BE2C (cell line): ENCODE data around the gene ADAMTSL1.
"Not testable (repeated sequence)": the region's sequence is repeated elsewhere in the genome, so short reads cannot be mapped to it uniquely, and the experiment has no call there.

Experiments
- DNase-seq: peaks from one replicate; pipeline ENCODE4 v3.0.0-alpha.2; 2020
- H3K27me3 ChIP-seq: fragments of 250-450 bp; sonication (Bioruptor Pico); 2 replicates; pipeline ENCODE4 v1.5.1; 2020; ENCODE audit warnings: mild to moderate bottlenecking
- H3K36me3 ChIP-seq: fragments of 250-450 bp; sonication (Bioruptor Pico); 2 replicates; pipeline ENCODE4 v1.5.1; 2020; ENCODE audit warnings: mild to moderate bottlenecking
- H3K4me1 ChIP-seq: fragments of 250-450 bp; sonication (Bioruptor Pico); 2 replicates; pipeline ENCODE4 v1.5.1; 2020
- H3K4me3 ChIP-seq: 2 replicates; pipeline ENCODE4 v1.5.1; 2011; ENCODE audit warnings: low read depth, low read length
- H3K9me3 ChIP-seq: fragments of 250-450 bp; sonication (Bioruptor Pico); 2 replicates; pipeline ENCODE4 v1.5.1; 2020
- CTCF ChIP-seq: IDR thresholded peaks from 2 replicates; pipeline ENCODE4 v1.5.1; 2012; ENCODE audit warnings: mild to moderate bottlenecking, low read depth, low read length

ADAMTSL1 gene

GRCh38 chr9:18926513-18926912 lies 452.6 kb downstream of the ADAMTSL1 start:
- no peak for TF ChIP-seq CTCF
- Histone ChIP-seq H3K36me3 (no peaks in the 10 kb centered on the region), H3K4me1 (no peaks in the 10 kb centered on the region), H3K9me3 (no peaks in the 10 kb centered on the region), H3K4me3 (no peak overlapping the region), H3K27me3 (no peaks in the 10 kb centered on the region; the same call in 1 of the 2 replicates)
- no peak for DNase-seq

GRCh38 chr9:18928711-18929110 lies 454.8 kb downstream of the ADAMTSL1 start:
- Histone ChIP-seq H3K27me3 (no peaks in the 10 kb centered on the region), H3K4me3 (no peak overlapping the region), H3K9me3 (no peaks in the 10 kb centered on the region), H3K36me3 (no peaks in the 10 kb centered on the region), H3K4me1 (no peaks in the 10 kb centered on the region)
- TF ChIP-seq CTCF: no peak
- no peak for DNase-seq

GRCh38 chr9:18930611-18931010 lies 456.7 kb downstream of the ADAMTSL1 start:
- H3K27me3 ChIP-seq, DNase-seq, H3K4me1 ChIP-seq, H3K9me3 ChIP-seq, H3K36me3 ChIP-seq, H3K4me3 ChIP-seq: not testable (repeated sequence)

GRCh38 chr9:18935541-18935940 lies 461.6 kb downstream of the ADAMTSL1 start:
- TF ChIP-seq CTCF: no peak
- DNase-seq: no peak
- Histone ChIP-seq H3K4me1 (no peaks in the 10 kb centered on the region), H3K4me3 (no peak overlapping the region), H3K9me3 (no peaks in the 10 kb centered on the region), H3K36me3 (no peaks in the 10 kb centered on the region), H3K27me3 (no peaks in the 10 kb centered on the region; the same call in 1 of the 2 replicates)

DNA sequence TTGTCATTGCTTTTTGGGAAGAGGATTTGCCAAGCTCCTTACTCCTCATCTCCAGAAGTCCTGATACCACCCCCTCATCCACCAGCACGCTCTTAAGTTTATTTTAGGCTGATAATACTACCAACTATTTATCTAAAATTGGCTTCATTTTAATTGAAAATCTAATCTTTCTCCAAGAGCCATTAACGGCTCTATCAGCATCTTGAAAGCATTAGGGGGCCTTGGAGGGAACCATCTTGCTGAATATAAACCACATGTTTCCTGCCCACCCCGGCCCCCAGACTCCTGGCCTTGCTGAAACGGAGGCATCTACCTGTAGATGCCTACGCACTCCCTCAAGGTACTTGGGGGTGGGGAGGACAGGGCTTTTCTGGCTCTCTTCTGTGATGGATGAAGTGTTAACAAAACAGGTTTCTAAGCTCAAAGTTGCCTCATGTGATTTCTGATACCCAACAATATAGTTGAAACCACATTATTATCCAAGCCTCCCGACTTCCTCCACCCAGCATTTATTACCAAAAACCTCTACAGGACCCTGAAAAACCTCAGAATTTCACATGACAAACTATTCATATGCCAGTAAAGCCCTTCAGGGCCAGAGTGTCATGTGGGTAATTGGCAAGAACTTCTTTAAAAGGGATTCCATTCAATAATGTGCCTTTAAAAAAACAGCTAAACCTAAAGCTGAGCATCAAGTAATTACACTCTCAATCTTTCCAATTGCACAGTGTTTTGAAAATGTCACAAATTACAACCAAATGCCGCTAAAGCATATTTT lies 462.3 kb downstream of the ADAMTSL1 start:
- no peak for DNase-seq
- no peak overlapping the region for H3K4me3 ChIP-seq
- no peaks in the 10 kb centered on the region for H3K9me3 ChIP-seq
- no peaks in the 10 kb centered on the region; the same call in 1 of the 2 replicates for H3K27me3 ChIP-seq
- H3K36me3 ChIP-seq: no peaks in the 10 kb centered on the region
- no peak for TF ChIP-seq CTCF
- no peaks in the 10 kb centered on the region for H3K4me1 ChIP-seq

DNA sequence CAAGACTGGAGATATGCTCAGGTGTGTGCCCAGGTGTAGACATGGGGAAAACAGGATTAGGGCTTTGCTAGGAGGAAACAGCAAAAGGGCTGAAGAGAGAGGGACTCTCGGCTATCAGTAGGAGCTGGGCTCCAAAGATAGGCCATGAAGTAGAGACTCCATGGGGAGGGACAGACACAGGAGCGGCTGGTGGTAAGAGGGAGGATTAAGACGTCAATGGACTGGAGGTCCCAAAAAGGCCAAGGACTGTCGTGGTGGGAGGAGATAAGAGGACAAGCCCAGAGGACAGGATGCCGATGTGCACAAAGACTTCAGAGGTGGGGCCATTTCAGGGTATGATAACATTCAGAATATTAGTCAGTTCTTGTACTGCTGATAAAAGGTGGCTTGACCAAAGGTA lies 466.0 kb downstream of the ADAMTSL1 start:
- no peaks in the 10 kb centered on the region for H3K9me3 ChIP-seq
- no peak overlapping the region for H3K4me3 ChIP-seq
- TF ChIP-seq CTCF: no peak
- H3K4me1 ChIP-seq: no peaks in the 10 kb centered on the region
- DNase-seq: no peak
- no peaks in the 10 kb centered on the region; the same call in 1 of the 2 replicates for H3K27me3 ChIP-seq
- no peaks in the 10 kb centered on the region for H3K36me3 ChIP-seq
